ENCODE results near the gene CYTH1. TPM values are rescaled to one million over a fixed set of nuclear protein-coding genes. Genes with fewer than 3 reads are reported as not detected.

Gene CYTH1
- total and polyA plus RNA-seq, 4 donors = 15.4 to 32.1 (median 20.6) TPM

GRCh38 chr17:78727476-78728229 is 54.4 kb downstream of the CYTH1 start:
- no peak overlapping the region for H3K9ac ChIP-seq (ENCODE audit: low read depth in 1 of 2, low read length in 2 of 2)
- H3K4me1 ChIP-seq (ENCODE audit: control insufficient read depth in 4 of 4, insufficient read depth in 4 of 4, low read length in 3 of 4) = peaks cover 4 to 33% (median 28%) of the 10 kb centered on the region in 4 donors
- no peaks in the 10 kb centered on the region for H3K9me3 ChIP-seq (ENCODE audit: control insufficient read depth in 4 of 4, low read length in 3 of 4)
- no peaks in the 10 kb centered on the region for H3K36me3 ChIP-seq (ENCODE audit: control insufficient read depth in 4 of 4, insufficient read depth in 3 of 4, low read depth in 1 of 4, low read length in 3 of 4)
- TF ChIP-seq GABPA (IDR thresholded peaks at IDR 0.05 in 1 of 2, conservative IDR thresholded peaks at IDR 0.05 in 1 of 2) (no peak), CTCF (IDR thresholded peaks at IDR 0.05; ENCODE audit: low read depth, low read length, missing input control) (no peak)
- no peak for DNase-seq (ENCODE audit: low spot score)
- WGBS = 94% methylated on average over 11 of the region's 11 CpGs
- H3K27me3 ChIP-seq (ENCODE audit: control insufficient read depth in 4 of 4, insufficient read depth in 4 of 4, low read length in 3 of 4) = no peaks in the 10 kb centered on the region
- no peak overlapping the region for H3K4me3 ChIP-seq (ENCODE audit: low read depth in 1 of 3, low read length in 3 of 3)
- H3K27ac ChIP-seq (ENCODE audit: low read depth in 1 of 2, low read length in 2 of 2) = no peak overlapping the region

GRCh38 chr17:78727057-78727456 is 55.0 kb downstream of the CYTH1 start:
- Histone ChIP-seq H3K4me3 (ENCODE audit: low read depth in 1 of 3, low read length in 3 of 3) (no peak overlapping the region), H3K9me3 (ENCODE audit: control insufficient read depth in 4 of 4, low read length in 3 of 4) (no peaks in the 10 kb centered on the region), H3K4me1 (ENCODE audit: control insufficient read depth in 4 of 4, insufficient read depth in 4 of 4, low read length in 3 of 4) (peaks cover 4 to 38% (median 30%) of the 10 kb centered on the region in 4 donors), H3K27ac (ENCODE audit: low read depth in 1 of 2, low read length in 2 of 2) (no peak overlapping the region), H3K9ac (ENCODE audit: low read depth in 1 of 2, low read length in 2 of 2) (no peak overlapping the region), H3K27me3 (ENCODE audit: control insufficient read depth in 4 of 4, insufficient read depth in 4 of 4, low read length in 3 of 4) (no peaks in the 10 kb centered on the region), H3K36me3 (ENCODE audit: control insufficient read depth in 4 of 4, insufficient read depth in 3 of 4, low read depth in 1 of 4, low read length in 3 of 4) (no peaks in the 10 kb centered on the region)
- 95% methylated on average over 5 of the region's 5 CpGs for WGBS
- TF ChIP-seq EGR1 (IDR thresholded peaks at IDR 0.05; ENCODE audit: low read depth in 2 of 2) (no peak), NR2F2 (IDR thresholded peaks at IDR 0.05) (no peak), JUND (IDR thresholded peaks at IDR 0.05) (no peak), ZBTB33 (IDR thresholded peaks at IDR 0.05) (no peak), HNF4A (conservative IDR thresholded peaks at IDR 0.05) (no peak), RXRA (IDR thresholded peaks at IDR 0.05) (no peak), YY1 (IDR thresholded peaks at IDR 0.05) (no peak), MAX (IDR thresholded peaks at IDR 0.05) (no peak), TAF1 (conservative IDR thresholded peaks at IDR 0.05) (no peak), GABPA (IDR thresholded peaks at IDR 0.05 in 1 of 2, conservative IDR thresholded peaks at IDR 0.05 in 1 of 2) (no peak), REST (IDR thresholded peaks at IDR 0.05) (no peak), FOXA1 (IDR thresholded peaks at IDR 0.05) (no peak), ATF3 (IDR thresholded peaks at IDR 0.05) (no peak), SP1 (IDR thresholded peaks at IDR 0.05) (no peak), HNF4G (IDR thresholded peaks at IDR 0.05) (no peak), FOXA2 (IDR thresholded peaks at IDR 0.05) (no peak), RAD21 (IDR thresholded peaks at IDR 0.05) (no peak), CTCF (IDR thresholded peaks at IDR 0.05; ENCODE audit: low read depth, low read length, missing input control) (no peak)
- DNase-seq (ENCODE audit: low spot score) = no peak
